Activated naive CD8-positive, alpha-beta T cell treated with anti-CD3 and anti-CD28 coated beads, Interleukin-2, amount 50 U/mL, for 24 hours (primary cell): ENCODE results near the gene ECHDC1.
A peak's percentile ranks its signal among the peaks of the same experiment; 100 is the strongest.

Experiments
- ATAC-seq: fragments of 150-1000 bp; cut with Tn5 transposase; one replicate; pipeline ENCODE4 v1.10.0; 2021
- DNase-seq: peaks from one replicate; pipeline ENCODE4 v3.0.0; 2021
- H3K27ac Mint-ChIP-seq: one replicate; pipeline ENCODE4 v1.8.0; 2021; ENCODE audit warnings: mild to moderate bottlenecking, mixed read lengths
- H3K27me3 Mint-ChIP-seq: one replicate; pipeline ENCODE4 v1.8.0; 2021; ENCODE audit warnings: mixed read lengths
- H3K36me3 Mint-ChIP-seq: one replicate; pipeline ENCODE4 v1.8.0; 2021; ENCODE audit warnings: low read depth, mixed read lengths
- H3K4me1 Mint-ChIP-seq: one replicate; pipeline ENCODE4 v1.8.0; 2021; ENCODE audit warnings: mixed read lengths
- H3K4me3 Mint-ChIP-seq: one replicate; pipeline ENCODE4 v1.8.0; 2021; ENCODE audit warnings: mild to moderate bottlenecking, moderate library complexity, mixed read lengths
- H3K9me3 Mint-ChIP-seq: one replicate; pipeline ENCODE4 v1.8.0; 2021; ENCODE audit warnings: mixed read lengths

ECHDC1 gene

DNA sequence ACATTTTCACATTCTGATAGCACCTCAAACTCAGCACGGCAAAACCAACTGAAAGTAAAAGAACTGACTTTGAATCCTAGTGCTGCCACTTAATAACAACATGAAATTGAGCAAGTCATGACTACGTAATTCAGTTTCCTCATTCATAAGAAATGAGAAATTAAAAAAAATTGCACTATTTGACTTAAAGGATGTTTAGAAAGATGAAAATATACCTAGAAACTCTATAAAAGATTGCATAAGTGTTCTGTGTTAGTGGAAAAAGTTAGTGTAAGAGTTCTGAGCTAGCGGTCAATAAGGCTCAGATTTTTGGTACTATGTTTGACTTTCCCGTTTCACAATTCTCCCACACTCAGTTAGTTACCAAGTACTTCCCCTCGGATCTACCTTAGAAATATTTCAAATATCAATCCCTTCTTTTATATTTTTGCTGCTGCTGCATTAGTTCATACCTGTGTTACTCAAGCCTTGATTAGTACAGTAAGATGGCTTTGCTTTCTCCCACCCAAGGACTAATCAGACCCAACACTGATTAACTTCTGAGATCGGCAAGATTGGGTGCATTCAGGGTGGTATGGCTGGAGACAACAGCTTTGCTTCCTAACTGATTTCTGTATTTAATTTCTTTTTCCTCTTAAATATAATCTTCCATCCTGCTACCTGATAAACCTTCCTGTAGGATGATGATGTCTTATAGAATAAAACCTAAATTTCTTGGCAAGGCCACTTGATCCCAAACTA, 25.9 kb downstream of the ECHDC1 start:
- H3K36me3 Mint-ChIP-seq = peaks cover 34% of the 10 kb centered on the region
- no peaks in the 10 kb centered on the region for H3K9me3 Mint-ChIP-seq
- H3K4me3 Mint-ChIP-seq = no peak overlapping the region
- H3K27me3 Mint-ChIP-seq = no peaks in the 10 kb centered on the region
- H3K27ac Mint-ChIP-seq = no peak overlapping the region
- no peak for ATAC-seq
- peaks cover 5% of the 10 kb centered on the region for H3K4me1 Mint-ChIP-seq
- no peak for DNase-seq

DNA sequence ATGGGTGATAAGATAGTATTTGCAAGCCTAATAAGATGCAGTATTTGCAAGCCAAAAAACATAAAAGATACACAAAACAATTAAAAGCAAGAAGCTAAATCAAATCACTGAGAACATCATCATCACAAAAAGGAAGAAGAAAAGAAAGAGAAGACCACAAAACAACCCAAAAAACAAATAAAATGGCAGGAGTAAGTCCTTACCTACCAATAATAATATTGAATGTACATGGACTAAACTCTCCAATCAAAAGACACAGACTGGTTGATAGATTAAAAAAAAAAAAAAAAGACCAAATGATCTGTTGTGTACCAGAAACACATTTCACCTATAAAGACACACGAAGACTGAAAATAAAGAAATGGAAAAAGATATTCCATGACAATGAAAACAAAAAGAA, 37.7 kb downstream of the ECHDC1 start:
- peaks cover 22% of the 10 kb centered on the region for H3K9me3 Mint-ChIP-seq
- H3K36me3 Mint-ChIP-seq = peaks cover 51% of the 10 kb centered on the region
- no peak overlapping the region for H3K27ac Mint-ChIP-seq
- DNase-seq = no peak
- peaks cover 23% of the 10 kb centered on the region for H3K4me1 Mint-ChIP-seq
- H3K4me3 Mint-ChIP-seq = no peak overlapping the region
- H3K27me3 Mint-ChIP-seq = no peaks in the 10 kb centered on the region
- ATAC-seq = no peak

DNA sequence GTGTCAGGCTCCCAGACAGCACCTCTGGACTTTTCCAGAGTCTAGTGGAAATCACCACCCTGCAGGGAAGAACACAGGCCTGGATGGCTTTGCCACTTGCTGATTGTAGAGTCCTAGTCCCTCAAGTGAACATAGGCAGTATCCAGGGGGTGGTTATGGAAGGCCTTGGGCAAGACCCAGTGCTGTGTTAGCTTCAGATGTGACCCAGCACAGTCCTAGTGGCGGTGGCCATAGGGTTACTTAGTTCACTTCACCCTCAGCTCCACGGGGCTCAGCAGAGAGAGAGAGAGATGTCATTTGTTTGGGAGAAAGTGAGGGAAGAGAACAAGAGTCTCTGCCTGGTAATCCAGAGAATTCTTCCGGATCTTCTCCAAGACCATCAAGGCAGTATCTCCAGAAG, 39.5 kb downstream of the ECHDC1 start:
- H3K27me3 Mint-ChIP-seq = no peaks in the 10 kb centered on the region
- H3K27ac Mint-ChIP-seq = no peak overlapping the region
- peaks cover 12% of the 10 kb centered on the region for H3K9me3 Mint-ChIP-seq
- no peak overlapping the region for H3K4me3 Mint-ChIP-seq
- peaks cover 25% of the 10 kb centered on the region for H3K4me1 Mint-ChIP-seq
- peaks cover 38% of the 10 kb centered on the region for H3K36me3 Mint-ChIP-seq
- DNase-seq (no peak), ATAC-seq (no peak)

DNA sequence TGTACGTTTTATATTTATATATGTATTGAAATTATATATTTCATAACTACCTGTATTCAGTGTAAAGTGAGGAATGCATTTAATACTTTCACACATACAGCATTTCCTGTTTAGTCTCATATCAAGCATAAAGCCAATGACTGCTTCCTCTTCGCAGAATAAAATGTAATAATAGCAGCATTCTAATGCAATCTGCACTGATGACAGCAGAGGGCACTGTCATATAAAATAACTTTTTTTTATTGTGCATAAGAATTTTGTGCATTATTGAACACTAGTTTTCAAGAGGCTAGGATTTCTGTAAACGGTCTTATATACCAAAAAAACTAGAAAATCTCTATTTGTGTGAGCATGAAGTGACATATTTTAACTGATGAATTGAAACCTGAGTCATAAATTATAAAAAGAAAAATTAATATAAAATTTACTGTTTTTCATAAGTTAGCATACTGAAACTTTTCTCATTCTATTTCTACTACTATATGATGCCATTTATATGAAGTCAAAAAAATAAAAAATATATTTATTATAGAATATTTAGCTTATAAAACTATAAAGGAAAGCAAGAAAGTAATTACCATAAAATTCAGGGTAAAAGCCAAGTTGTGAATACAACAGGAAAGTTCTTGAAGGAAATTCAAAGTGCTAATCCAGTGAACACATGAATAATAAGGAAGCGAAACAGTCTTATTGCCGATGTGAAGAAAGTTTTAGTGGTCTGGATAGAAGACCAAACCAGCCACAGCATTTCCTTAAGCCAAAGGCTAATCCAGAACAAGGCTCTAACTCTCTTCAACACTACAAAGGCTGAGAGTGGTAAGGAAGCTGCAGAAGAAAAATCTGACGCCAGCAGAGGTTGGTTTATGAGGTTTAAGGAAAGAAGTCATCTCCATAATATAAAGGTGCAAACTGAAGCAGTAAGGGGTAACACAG, 40.4 kb downstream of the ECHDC1 start:
- Mint-ChIP-seq H3K27ac (no peak overlapping the region), H3K36me3 (peaks cover 28% of the 10 kb centered on the region), H3K27me3 (no peaks in the 10 kb centered on the region), H3K4me3 (no peak overlapping the region), H3K4me1 (peaks cover 25% of the 10 kb centered on the region), H3K9me3 (peaks cover 4% of the 10 kb centered on the region)
- peak; percentile 35 for DNase-seq
- ATAC-seq = no peak

DNA sequence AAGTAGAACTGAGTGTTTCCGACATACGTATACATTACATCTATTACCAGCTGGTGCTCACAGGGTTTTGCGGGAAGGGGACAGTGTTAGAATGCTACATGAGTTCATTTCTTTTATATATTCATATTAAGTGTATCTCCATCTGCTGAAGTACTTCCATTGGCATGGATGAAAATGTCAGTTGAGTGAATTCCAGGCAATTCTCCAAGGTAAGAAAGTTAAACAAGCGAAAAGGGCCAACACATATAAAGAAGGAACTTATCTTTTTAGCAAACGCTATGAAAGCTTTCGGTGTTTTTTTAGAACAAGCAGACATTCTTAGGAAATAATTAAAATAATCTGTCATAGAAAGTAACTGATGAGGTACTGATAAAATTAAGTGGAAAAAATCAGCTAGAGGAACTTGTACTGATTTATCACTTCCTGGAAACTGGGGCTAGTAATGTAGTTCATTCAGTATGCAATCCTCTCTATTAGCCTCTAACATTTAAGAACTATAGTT, 42.2 kb downstream of the ECHDC1 start:
- no peaks in the 10 kb centered on the region for H3K9me3 Mint-ChIP-seq
- peaks cover 21% of the 10 kb centered on the region for H3K36me3 Mint-ChIP-seq
- H3K4me1 Mint-ChIP-seq = peaks cover 17% of the 10 kb centered on the region
- DNase-seq (no peak), ATAC-seq (no peak)
- no peaks in the 10 kb centered on the region for H3K27me3 Mint-ChIP-seq
- H3K27ac Mint-ChIP-seq = peak overlapping the region; percentile 57
- H3K4me3 Mint-ChIP-seq = no peak overlapping the region

DNA sequence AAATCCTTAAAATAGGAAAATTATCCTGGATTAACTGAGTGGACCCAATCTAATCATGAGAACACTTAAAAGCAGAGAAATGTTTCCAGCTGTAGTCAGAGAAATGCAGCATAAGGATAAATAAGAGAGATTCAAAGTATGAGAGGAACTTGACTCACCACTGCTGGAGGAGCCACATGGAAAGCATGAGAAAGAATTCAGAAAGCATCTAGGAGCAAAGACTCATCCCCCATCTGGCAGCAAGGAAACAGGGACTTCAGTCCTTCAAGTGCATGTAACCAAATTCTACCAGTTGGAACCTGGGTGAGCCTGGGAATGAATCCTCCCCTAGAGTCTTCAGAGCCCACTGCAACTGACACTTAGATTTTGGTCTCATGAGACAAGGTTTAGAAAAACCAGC, 43.0 kb downstream of the ECHDC1 start:
- Mint-ChIP-seq H3K9me3 (no peaks in the 10 kb centered on the region), H3K27me3 (no peaks in the 10 kb centered on the region), H3K4me1 (peaks cover 17% of the 10 kb centered on the region), H3K27ac (peak overlapping the region; percentile 8), H3K36me3 (peaks cover 22% of the 10 kb centered on the region), H3K4me3 (no peak overlapping the region)
- ATAC-seq (no peak), DNase-seq (no peak)

DNA sequence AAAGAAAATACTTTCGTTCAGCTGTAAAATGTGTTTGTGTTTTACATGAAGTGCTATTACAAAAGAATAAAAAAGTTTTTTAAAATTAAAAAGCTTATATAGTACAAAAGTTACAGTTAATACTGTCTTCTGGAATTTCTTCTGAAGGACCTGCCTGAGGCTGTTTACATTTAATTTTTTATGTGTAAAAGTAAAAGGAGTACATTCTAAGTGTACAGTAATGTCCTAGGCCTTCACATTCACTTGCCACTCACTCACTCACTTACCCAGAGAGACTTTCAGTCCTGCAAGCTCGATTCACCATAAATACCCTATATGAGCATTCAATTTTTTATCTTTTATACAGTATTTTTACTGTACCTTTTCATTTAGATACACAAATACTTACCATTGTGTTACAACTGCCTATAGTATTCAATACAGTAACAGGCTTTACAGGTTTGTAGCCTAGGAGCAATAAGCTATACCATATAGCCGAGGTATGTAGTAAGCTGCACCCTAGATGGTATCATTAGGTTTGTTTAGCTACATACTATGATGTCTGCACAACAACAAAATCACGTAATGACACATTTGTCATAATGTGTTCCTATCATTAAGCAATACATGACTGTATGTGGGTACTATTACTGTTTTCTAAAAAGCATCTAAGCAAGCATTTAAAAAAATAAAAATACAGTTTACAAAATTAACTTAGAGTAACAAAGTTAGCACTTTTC, 43.7 kb downstream of the ECHDC1 start:
- no peak for DNase-seq
- H3K4me3 Mint-ChIP-seq = no peak overlapping the region
- no peaks in the 10 kb centered on the region for H3K27me3 Mint-ChIP-seq
- H3K4me1 Mint-ChIP-seq = peaks cover 17% of the 10 kb centered on the region
- H3K9me3 Mint-ChIP-seq = no peaks in the 10 kb centered on the region
- H3K36me3 Mint-ChIP-seq = peaks cover 25% of the 10 kb centered on the region
- ATAC-seq = no peak
- no peak overlapping the region for H3K27ac Mint-ChIP-seq

DNA sequence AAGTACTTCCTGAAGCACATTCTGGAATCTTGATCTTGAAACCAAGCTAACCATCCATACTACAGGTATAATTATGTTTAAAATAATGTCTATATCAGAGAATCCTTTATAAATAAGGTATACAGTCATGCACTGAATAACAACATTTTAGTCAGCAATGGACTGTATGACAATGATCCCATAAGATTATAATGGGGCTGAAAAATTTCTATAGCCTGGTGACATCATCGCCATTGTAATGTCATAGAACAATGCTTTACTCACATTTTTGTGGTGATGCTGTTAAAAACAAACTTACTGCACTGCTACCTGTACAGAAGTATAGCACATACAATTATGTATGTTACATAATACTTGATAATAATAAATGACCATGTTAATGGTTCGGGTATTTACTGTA, 44.9 kb downstream of the ECHDC1 start:
- DNase-seq (no peak), ATAC-seq (no peak)
- Mint-ChIP-seq H3K9me3 (no peaks in the 10 kb centered on the region), H3K4me3 (no peak overlapping the region), H3K4me1 (peaks cover 21% of the 10 kb centered on the region), H3K27ac (no peak overlapping the region), H3K27me3 (no peaks in the 10 kb centered on the region), H3K36me3 (peaks cover 33% of the 10 kb centered on the region)

DNA sequence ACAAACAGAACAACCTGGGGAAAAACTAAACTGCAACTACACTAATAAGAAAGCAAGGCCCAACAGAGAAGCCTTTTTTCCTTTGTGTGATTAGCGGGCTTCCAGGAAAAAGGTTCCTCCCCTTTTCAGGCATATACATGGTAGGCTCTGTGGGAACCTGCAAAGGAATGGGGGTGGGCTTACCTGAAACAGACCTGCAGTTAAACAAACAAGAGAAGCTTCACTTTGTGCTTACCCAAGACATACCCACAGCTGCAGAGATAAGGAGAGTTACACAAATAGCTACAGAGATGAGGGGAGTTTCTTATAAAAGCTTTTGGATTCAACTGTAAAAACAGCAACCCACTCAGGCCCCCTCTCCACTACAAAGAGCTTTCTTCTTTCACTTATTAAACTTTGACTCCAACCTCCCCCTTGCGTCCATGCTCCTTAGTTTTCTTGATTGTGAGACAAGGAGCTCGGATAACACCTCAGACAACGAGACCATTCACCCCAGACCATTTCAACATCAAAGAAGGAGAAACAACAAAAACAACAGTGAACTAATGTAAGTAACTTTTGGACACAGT, 45.8 kb downstream of the ECHDC1 start:
- Mint-ChIP-seq H3K9me3 (no peaks in the 10 kb centered on the region), H3K4me3 (no peak overlapping the region), H3K4me1 (peaks cover 23% of the 10 kb centered on the region), H3K27ac (no peak overlapping the region), H3K36me3 (peaks cover 39% of the 10 kb centered on the region), H3K27me3 (no peaks in the 10 kb centered on the region)
- ATAC-seq = no peak
- DNase-seq = no peak

DNA sequence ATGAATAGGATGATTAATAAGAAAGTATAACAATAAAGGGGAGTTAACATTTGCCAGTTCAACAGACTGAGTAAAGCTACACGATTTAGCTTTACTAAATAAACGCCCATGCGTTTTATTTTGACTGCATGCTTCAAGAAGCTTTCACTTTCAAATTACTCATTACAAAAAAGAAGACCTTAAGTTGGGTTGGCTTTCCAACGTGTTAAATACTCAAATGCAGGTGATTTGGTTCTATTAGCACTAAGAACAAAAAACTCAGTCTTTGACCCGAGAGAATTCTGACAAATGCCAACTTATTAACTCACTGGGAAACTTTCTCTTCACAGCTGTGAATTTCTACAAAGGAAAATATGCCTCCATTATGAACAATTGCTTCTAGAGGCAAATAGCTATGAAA, 51.9 kb downstream of the ECHDC1 start:
- Mint-ChIP-seq H3K27ac (peak overlapping the region; percentile 59), H3K36me3 (peaks cover 57% of the 10 kb centered on the region), H3K9me3 (no peaks in the 10 kb centered on the region), H3K4me1 (peaks cover 43% of the 10 kb centered on the region), H3K4me3 (peak overlapping the region; percentile 43), H3K27me3 (no peaks in the 10 kb centered on the region)
- ATAC-seq = peak; percentile 68
- DNase-seq = no peak

DNA sequence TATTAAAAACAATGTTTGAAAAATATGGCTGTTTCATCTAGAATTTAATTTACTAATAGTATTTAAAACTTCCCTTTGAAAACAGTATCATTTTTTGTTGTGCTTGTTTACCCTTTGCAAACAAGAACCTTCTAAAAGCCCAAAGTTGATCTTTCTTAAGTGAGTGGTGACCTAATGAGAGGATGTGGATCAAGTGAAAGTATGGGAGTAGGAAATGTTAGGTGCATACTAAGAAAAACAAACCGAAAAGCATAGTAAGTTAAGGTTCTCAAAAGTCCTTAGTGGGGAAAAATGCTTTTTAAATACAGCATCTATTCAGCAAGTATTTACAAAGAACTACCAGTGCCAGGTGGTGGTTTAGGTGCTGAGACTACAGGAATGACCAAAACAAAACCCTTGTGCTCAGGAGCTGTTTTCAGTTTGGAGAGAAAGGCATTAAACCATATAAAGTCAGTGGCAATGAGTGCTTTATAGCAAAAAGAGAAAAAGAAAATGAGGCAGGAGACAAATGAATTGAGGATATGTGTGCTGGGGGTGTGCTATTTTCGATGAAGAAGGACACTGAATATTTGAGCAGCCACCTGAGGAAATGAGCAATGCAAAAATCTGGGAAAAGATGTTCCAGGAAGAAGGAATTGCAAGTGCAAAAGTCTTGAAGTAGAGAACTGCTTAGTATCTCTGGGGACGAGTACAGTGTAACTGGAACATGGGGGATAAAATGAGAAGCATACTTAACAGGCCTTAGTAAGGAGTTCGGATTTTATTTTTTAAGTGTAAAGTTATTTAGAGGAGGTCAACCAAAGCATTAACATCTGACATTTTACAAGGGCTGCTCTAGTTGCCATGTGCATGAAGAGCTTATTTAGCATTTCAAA, 52.8 kb downstream of the ECHDC1 start:
- H3K36me3 Mint-ChIP-seq = peaks cover 59% of the 10 kb centered on the region
- H3K4me3 Mint-ChIP-seq = no peak overlapping the region
- H3K27me3 Mint-ChIP-seq = no peaks in the 10 kb centered on the region
- ATAC-seq (no peak), DNase-seq (no peak)
- H3K9me3 Mint-ChIP-seq = no peaks in the 10 kb centered on the region
- peak overlapping the region; percentile 59 for H3K27ac Mint-ChIP-seq
- peaks cover 43% of the 10 kb centered on the region for H3K4me1 Mint-ChIP-seq

DNA sequence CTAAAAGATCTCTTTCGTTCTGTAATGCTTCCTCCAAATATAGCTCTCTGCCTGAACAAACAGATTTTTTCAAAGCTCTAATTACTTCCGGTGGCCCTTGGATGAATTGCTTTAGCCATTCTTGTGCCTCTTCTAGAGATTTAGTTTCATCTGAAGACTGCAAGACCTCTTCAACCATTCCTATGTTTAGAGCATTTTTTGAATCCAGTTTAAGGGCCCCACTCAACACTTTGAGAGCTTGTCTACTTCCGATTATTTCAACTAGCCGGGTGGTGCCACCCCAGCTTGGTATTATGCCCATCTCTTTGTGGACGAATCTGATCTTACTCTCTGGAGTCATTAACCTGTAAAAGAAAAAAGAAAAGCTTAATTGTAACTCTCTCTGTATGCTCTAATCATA, 53.5 kb downstream of the ECHDC1 start:
- no peak for ATAC-seq
- Mint-ChIP-seq H3K27ac (peak overlapping the region; percentile 46), H3K9me3 (no peaks in the 10 kb centered on the region), H3K36me3 (peaks cover 61% of the 10 kb centered on the region), H3K4me1 (peaks cover 43% of the 10 kb centered on the region), H3K4me3 (no peak overlapping the region), H3K27me3 (no peaks in the 10 kb centered on the region)
- DNase-seq = no peak

DNA sequence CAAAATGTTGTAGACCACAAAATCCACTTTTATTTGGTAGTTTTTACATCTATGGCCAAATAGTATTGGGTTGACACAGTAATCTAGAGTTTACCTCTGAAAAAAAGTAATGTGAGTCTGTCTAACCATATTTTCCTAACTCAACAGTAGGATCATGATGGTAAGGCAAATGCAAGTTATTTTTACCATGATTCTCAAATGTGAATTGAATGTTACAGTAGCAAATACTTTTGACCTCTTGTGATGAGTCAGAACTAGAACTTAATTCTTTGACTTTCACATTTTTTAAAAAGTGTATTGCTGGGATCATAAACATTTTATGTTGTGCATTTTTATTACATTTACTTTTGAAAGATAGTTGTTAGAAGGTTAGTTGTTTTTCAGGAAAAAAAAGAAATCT, 54.7 kb downstream of the ECHDC1 start:
- peak overlapping the region; percentile 60 for H3K27ac Mint-ChIP-seq
- peaks cover 58% of the 10 kb centered on the region for H3K36me3 Mint-ChIP-seq
- no peaks in the 10 kb centered on the region for H3K9me3 Mint-ChIP-seq
- DNase-seq = no peak
- H3K4me3 Mint-ChIP-seq = no peak overlapping the region
- no peak for ATAC-seq
- H3K27me3 Mint-ChIP-seq = no peaks in the 10 kb centered on the region
- peaks cover 39% of the 10 kb centered on the region for H3K4me1 Mint-ChIP-seq
